Measurements from ENCODE around the gene METTL17.

METTL17 gene

DNA sequence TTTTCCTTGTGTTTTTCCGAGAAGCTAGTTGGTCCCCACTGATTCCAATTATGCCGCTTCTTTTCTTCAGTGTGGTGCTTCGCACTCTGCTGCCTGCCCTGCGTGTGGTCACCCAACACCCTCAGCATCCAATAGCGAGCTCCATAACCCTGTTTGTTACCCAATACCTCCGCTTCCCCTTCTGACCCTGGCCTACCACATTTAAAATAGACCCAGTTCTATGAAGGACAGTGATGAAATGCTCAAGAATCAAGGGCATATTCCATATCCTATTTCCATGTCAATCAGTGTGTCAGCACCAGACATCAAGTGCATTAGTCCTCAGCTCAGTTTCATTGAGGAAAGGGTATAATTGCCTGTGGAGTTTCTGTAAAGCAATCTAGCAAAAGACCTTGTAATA lies 25.5 kb downstream of the METTL17 start:
- TF ChIP-seq ZFX (IDR thresholded peaks at IDR 0.05; ENCODE audit: borderline replicate concordance) = no peak
- TF ChIP-seq, protein P1, sequence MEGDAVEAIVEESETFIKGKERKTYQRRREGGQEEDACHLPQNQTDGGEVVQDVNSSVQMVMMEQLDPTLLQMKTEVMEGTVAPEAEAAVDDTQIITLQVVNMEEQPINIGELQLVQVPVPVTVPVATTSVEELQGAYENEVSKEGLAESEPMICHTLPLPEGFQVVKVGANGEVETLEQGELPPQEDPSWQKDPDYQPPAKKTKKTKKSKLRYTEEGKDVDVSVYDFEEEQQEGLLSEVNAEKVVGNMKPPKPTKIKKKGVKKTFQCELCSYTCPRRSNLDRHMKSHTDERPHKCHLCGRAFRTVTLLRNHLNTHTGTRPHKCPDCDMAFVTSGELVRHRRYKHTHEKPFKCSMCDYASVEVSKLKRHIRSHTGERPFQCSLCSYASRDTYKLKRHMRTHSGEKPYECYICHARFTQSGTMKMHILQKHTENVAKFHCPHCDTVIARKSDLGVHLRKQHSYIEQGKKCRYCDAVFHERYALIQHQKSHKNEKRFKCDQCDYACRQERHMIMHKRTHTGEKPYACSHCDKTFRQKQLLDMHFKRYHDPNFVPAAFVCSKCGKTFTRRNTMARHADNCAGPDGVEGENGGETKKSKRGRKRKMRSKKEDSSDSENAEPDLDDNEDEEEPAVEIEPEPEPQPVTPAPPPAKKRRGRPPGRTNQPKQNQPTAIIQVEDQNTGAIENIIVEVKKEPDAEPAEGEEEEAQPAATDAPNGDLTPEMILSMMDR (IDR thresholded peaks at IDR 0.05) = no peak
- H3K27ac ChIP-seq = no peak overlapping the region

DNA sequence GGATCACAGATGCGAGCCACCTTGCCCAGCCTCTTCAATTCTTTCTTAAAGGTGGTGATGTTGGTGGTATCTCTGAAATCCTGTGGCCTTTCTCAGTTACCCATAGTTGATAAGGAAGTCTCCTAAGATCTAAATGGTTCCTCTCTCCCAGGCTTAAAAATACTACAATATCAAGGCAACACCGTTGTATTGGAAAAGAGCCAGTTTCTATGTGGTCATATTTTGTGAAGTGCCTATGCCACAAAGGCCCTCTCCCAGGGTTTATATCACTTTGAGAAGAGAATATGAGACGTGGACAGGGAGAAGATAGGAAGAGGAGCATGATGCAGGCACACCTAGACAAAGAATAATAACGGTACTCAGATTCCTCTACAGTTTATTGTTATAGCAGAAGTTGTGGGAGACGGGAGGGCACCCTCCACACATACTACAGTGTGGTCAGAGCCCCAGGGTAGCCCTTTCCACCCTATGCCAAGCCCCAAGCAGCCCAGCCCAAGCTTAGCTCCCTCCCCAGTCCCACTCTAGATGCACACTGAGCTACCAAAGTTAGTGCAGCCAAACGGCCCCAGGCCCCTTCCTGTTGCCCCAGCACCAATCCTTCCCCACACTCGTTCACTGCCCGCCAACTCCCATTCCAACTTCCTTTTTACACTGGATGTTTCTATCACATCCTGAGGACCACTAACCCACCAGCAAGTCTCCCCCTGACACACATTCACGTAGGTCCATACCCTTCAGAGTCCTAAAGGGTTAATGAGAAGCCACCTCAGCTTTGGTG lies 26.8 kb downstream of the METTL17 start:
- no peak overlapping the region for H3K27ac ChIP-seq
- TF ChIP-seq, protein P1 (IDR thresholded peaks at IDR 0.05) = no peak
- no peak for TF ChIP-seq ZFX (IDR thresholded peaks at IDR 0.05; ENCODE audit: borderline replicate concordance)

DNA sequence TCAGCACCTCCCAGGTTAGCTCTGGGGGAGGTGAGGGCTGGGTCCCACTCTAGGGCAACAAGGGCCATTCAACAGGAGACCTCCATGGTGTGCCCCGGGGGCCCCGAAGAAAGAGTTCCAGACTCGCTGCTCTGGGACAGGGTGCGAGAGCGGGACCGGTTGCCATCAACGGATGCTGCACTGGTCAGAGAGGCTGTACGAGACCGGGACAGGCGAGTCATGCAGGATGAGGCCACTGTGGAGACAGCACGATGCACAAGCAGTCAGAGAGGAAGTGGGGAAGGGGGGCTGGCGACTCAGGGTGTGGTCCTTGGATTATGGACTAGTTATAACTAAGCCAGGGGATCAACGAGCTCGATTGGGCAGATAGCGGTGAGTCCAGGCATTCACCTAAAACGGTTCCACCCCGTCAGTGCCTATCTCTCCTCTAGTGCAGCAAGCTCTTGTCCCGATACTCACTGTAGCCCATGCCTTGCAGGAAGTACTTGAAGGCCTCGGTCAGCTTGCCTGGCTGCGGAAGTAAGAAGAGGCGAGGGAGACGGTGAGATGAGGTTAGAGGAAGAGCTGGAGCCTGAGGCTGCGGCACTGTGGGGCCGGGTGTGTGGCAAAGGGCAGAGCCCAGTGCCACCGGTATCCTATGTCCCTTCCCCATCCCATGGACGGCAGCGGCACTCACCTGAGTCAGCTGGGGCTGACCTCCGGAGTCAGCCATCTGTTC lies 27.9 kb downstream of the METTL17 start:
- TF ChIP-seq ZFX (IDR thresholded peaks at IDR 0.05; ENCODE audit: borderline replicate concordance) = no peak
- TF ChIP-seq, protein P1 (IDR thresholded peaks at IDR 0.05) = no peak
- H3K27ac ChIP-seq = no peak overlapping the region

DNA sequence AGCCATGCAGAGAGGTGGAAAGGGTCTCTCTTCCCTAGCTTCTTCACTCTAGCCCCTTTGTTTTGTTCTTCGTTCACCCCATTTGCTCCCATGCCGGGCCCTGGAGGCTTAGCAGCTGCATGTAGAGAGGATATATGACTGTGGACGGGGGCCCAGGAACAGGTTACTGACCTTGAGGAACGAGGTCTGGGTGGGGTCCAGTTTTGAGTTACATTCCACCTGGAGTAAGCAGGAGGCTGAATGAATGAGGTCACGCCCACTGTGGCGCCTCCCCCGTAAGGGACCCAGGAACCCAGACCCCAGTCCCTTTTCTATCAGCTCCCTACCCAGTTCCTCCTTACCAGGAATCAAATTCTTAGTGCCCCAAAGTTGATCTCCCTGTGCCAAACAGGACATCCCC lies 28.5 kb downstream of the METTL17 start:
- no peak for TF ChIP-seq ZFX (IDR thresholded peaks at IDR 0.05; ENCODE audit: borderline replicate concordance)
- TF ChIP-seq, protein P1 (IDR thresholded peaks at IDR 0.05) = no peak
- H3K27ac ChIP-seq = no peak overlapping the region

DNA sequence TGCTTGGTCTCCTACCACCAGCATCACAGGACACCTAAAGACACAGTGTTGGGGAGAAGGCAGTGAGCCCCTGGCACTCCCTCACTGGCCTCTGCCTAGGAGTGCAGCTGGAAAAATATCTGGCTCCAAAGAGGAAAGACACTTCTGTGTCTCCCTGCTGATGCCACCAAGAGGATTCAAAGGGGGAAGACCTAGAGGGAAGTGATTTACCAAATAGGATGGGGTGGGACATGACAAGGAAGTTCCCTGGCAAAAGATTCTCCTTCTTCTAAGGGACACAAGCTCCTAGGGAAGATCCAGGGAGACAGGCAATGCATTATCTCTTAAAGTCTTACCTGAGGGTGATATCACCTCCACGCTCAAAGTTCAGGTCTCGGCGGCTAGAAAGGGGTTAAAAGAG lies 29.0 kb downstream of the METTL17 start:
- TF ChIP-seq ZFX (IDR thresholded peaks at IDR 0.05; ENCODE audit: borderline replicate concordance) = no peak
- TF ChIP-seq, protein P1 (IDR thresholded peaks at IDR 0.05) = no peak

DNA sequence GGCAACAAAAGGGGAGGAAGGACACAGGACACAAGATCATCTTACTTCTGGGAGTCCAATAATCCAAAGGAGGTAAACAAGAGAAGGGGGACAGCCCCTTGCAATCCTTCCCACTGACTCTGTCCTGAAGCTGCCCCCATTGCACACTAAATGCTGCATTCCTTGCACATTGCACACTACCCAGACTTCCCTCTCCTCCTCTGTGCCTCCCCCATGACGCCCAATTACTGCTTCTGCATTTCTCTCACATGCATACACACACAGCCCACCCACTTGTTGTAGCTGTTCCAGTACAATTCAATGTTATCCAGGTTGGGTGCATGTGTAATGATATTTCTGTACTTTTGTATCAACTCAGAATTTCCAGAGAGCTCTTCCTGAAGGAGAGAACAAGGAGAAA lies 29.6 kb downstream of the METTL17 start:
- H3K27ac ChIP-seq = no peak overlapping the region
- TF ChIP-seq ZFX (IDR thresholded peaks at IDR 0.05; ENCODE audit: borderline replicate concordance) = no peak
- TF ChIP-seq, protein P1 (IDR thresholded peaks at IDR 0.05) = no peak

More for the DNA sequence above, 29.0 kb downstream of the METTL17 start:
- no peak overlapping the region for H3K27ac ChIP-seq

DNA sequence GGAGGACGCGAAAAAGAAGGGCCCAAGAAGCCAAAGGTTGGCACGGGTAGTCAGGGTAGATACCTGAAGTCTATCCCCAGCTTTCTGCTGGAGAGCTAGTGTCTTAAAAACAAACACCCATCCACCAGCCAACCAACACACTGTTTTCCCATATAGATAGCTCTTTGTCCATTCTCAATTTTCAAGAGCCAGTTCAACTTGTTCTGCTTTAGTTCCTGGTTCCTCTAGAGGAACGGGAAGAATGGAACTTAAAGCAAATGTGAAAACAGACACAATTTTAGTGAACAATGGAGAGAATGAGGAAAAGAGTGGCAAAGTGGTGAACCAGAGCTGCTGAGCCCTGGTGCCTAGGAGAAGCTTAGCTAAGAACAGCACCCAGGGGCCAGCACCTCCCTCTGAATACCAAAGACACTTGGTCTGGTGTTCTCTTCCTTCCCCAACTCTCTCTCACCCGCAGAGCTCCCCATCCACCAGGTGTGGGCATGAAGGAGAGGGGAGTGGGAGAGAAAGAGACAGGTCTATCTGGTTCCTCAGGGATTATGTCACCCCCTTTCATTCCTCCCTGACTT lies 31.3 kb downstream of the METTL17 start:
- TF ChIP-seq, protein P1 (IDR thresholded peaks at IDR 0.05) = no peak
- no peak for TF ChIP-seq ZFX (IDR thresholded peaks at IDR 0.05; ENCODE audit: borderline replicate concordance)

More for the DNA sequence above, 31.3 kb downstream of the METTL17 start:
- H3K27ac ChIP-seq = no peak overlapping the region

Measured in 22Rv1 (cell line).